ENCODE data around the gene PTGDR. TPM values are rescaled to one million over a fixed set of nuclear protein-coding genes. Genes with fewer than 3 reads are reported as not detected.

PTGDR gene
- total RNA-seq = under 1 TPM; 0.28 to 0.89 TPM

- DNase-seq (ENCODE audit: low spot score) = no peak
- Histone ChIP-seq H3K27ac (peak within 1 kb of the TSS; percentile 35 to 44), H3K4me1 (peaks cover 0 to 30% of the 10 kb centered on the region in 2 donors), H3K4me3 (peak within 1 kb of the TSS; percentile 35 to 53), H3K36me3 (no peaks in the 10 kb centered on the region), H3K9me3 (no peaks in the 10 kb centered on the region), H3K27me3 (no peaks in the 10 kb centered on the region)
- no peak for TF ChIP-seq CTCF (IDR thresholded peaks at IDR 0.05)
Measured at GRCh38 chr14:52267501-52268278, at the start of gene PTGDR. PTGDR (plus strand) TSS chr14:52267698; CDS start chr14:52267815, 117 bp downstream.

DNA sequence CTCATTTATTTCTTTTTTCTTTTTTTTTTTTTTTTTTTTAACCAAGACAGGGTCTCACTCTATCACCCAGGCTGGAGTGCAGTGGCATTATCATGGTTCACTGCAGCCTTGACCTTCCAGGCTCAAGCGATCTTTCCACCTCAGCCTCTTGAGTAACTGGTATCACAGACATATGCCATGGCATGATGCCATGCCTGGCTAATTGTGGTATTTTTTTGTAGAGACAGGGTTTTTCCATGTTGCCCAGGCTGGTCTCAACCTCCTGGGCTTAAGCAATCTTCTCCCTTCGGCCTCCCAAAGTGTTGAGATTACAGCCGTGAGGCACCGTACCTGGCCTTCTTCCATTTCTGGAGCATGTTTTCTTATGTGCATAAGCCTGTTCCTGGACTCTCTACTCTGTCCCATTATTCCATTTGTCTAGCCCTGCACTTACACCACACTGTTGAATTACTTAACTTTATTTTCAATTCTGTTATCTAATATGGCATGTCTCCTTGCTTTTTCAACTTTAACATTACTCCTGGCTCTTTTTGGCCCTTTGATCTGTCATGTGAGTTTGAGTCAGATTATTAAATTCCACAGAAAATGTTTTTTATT, 47.9 kb upstream of the PTGDR start:
- H3K4me3 ChIP-seq = no peak overlapping the region
- H3K27me3 ChIP-seq = no peaks in the 10 kb centered on the region
- peaks cover 0 to 6% of the 10 kb centered on the region in 2 donors for H3K4me1 ChIP-seq
- no peak for TF ChIP-seq CTCF (IDR thresholded peaks at IDR 0.05)
- DNase-seq (ENCODE audit: low spot score) = no peak
- no peaks in the 10 kb centered on the region for H3K9me3 ChIP-seq
- no peaks in the 10 kb centered on the region for H3K36me3 ChIP-seq
- no peak overlapping the region for H3K27ac ChIP-seq

GRCh38 chr14:52220924-52221811, 46.3 kb upstream of the PTGDR start:
- H3K36me3 ChIP-seq = no peaks in the 10 kb centered on the region
- DNase-seq (ENCODE audit: low spot score) = no peak
- H3K9me3 ChIP-seq = no peaks in the 10 kb centered on the region
- H3K4me3 ChIP-seq = peak overlapping the region; percentile 4 to 16
- TF ChIP-seq CTCF (IDR thresholded peaks at IDR 0.05) = no peak
- H3K27me3 ChIP-seq = no peaks in the 10 kb centered on the region
- H3K27ac ChIP-seq = no peak overlapping the region
- H3K4me1 ChIP-seq = peaks cover 0 to 6% of the 10 kb centered on the region in 2 donors

DNA sequence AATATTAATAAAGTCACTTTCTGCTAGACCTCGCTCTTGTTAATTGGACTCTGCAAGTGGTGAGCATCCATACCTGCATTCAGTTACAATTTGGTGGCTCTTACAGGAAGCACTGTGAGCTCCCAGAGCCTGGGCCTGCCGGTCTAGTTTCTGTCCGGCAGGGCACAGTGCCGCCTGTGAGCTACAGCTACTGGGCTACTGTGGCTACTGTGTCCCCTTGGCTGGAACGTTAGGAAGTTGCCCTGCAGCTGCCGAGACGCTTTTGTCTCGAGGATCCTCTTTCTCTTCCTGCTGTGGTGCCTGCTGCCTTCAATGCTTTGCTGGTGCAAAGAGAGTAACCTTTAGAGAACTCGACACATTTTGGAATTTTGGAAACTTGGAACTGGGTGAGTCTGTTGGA, 44.6 kb upstream of the PTGDR start:
- TF ChIP-seq CTCF (IDR thresholded peaks at IDR 0.05) = no peak
- H3K4me1 ChIP-seq = peaks cover 0 to 6% of the 10 kb centered on the region in 2 donors
- no peak overlapping the region for H3K27ac ChIP-seq
- DNase-seq (ENCODE audit: low spot score) = no peak
- no peaks in the 10 kb centered on the region for H3K27me3 ChIP-seq
- no peaks in the 10 kb centered on the region for H3K36me3 ChIP-seq
- H3K4me3 ChIP-seq = no peak overlapping the region
- H3K9me3 ChIP-seq = no peaks in the 10 kb centered on the region

GRCh38 chr14:52227619-52228222, 39.8 kb upstream of the PTGDR start:
- DNase-seq (ENCODE audit: low spot score) = no peak
- Histone ChIP-seq H3K36me3 (no peaks in the 10 kb centered on the region), H3K4me3 (no peak overlapping the region), H3K9me3 (no peaks in the 10 kb centered on the region), H3K27me3 (no peaks in the 10 kb centered on the region), H3K27ac (no peak overlapping the region), H3K4me1 (no peaks in the 10 kb centered on the region)
- no peak for TF ChIP-seq CTCF (IDR thresholded peaks at IDR 0.05)

All from right atrium auricular region (tissue), 2 donors.